ENCODE measurements around the gene RAX2.

GRCh38 chr19:3753631-3754410 is 18.2 kb downstream of the RAX2 start:
- no peak for TF ChIP-seq CTCF (IDR thresholded peaks at IDR 0.05)
- TF ChIP-seq POLR2AphosphoS5 (IDR thresholded peaks at IDR 0.05), result no peak
- TF ChIP-seq POLR2A (IDR thresholded peaks at IDR 0.05; ENCODE audit: low read depth), result no peak
- TF ChIP-seq EP300 (IDR thresholded peaks at IDR 0.05), result no peak
